Nucleus accumbens (tissue), 56 donors: ENCODE results near the gene TFB1M.
"Not testable (repeated sequence)": the region's sequence is repeated elsewhere in the genome, so short reads cannot be mapped to it uniquely, and the experiment has no call there.

Experiments used
- DNase-seq, 56 donors: peaks; one replicate each; lab custom pipeline; 2025; lab: John Stamatoyannopoulos, UW

The TFB1M gene

GRCh38 chr6:155330133-155330734, 15.9 kb upstream of the TFB1M start:
- DNase-seq = no peak

- no peak for DNase-seq
Observed at GRCh38 chr6:155329460-155330132, 15.3 kb upstream of the TFB1M start.

GRCh38 chr6:155328539-155329459, 14.5 kb upstream of the TFB1M start:
- no peak for DNase-seq

GRCh38 chr6:155328074-155328538, 13.8 kb upstream of the TFB1M start:
- DNase-seq = no peak

- peak in 34 of 56 donors; percentile 1 to 70 (median 20) for DNase-seq
Observed at GRCh38 chr6:155327326-155328073, 13.2 kb upstream of the TFB1M start.

- no peak for DNase-seq
Observed at GRCh38 chr6:155325700-155326516, 11.6 kb upstream of the TFB1M start.

- DNase-seq = no peak
Observed at GRCh38 chr6:155324993-155325392, 10.7 kb upstream of the TFB1M start.

- no peak for DNase-seq
Observed at GRCh38 chr6:155324172-155324571, 9.9 kb upstream of the TFB1M start.

- DNase-seq = peak in 1 of 56 donors; percentile 6
Observed at GRCh38 chr6:155319902-155320301, 5.6 kb upstream of the TFB1M start.

GRCh38 chr6:155317186-155317585, 2.9 kb upstream of the TFB1M start:
- DNase-seq = no peak

GRCh38 chr6:155316419-155316818, 2.1 kb upstream of the TFB1M start:
- DNase-seq = no peak

GRCh38 chr6:155315516-155315871, 1.2 kb upstream of the TFB1M start:
- DNase-seq = no peak

- peak in 19 of 56 donors; percentile 5 to 74 (median 43) for DNase-seq
Observed at GRCh38 chr6:155314773-155315515, 660 bp upstream of the TFB1M start.

- DNase-seq = peak in 2 of 56 donors; percentile 0 to 7
Observed at GRCh38 chr6:155313602-155314091, 637 bp downstream of the TFB1M start.

GRCh38 chr6:155312950-155313349, 1.3 kb downstream of the TFB1M start:
- not testable (repeated sequence) for DNase-seq

- no peak for DNase-seq
Observed at GRCh38 chr6:155311583-155311982, 2.7 kb downstream of the TFB1M start.

GRCh38 chr6:155311086-155311485, 3.2 kb downstream of the TFB1M start:
- DNase-seq = no peak

GRCh38 chr6:155310596-155310995, 3.7 kb downstream of the TFB1M start:
- DNase-seq = no peak

- DNase-seq = no peak
Observed at GRCh38 chr6:155309150-155309549, 5.1 kb downstream of the TFB1M start.
